Kidney epithelial cell (primary cell): ENCODE data around the gene TSHZ2. TPM values are rescaled to one million over a fixed set of nuclear protein-coding genes. Genes with fewer than 3 reads are reported as not detected.
A peak's percentile ranks its signal among the peaks of the same experiment; 100 is the strongest.

Experiments used
- DNase-seq: peaks from one replicate; pipeline ENCODE4 v3.0.0-alpha.2; 2010; ENCODE audit warnings: low read depth
- H3K27me3 ChIP-seq: 2 replicates; pipeline ENCODE4 v1.6.0; 2011; ENCODE audit warnings: low read length; ENCODE audit not compliant: control insufficient read depth, insufficient read depth
- H3K36me3 ChIP-seq: 2 replicates; pipeline ENCODE4 v1.5.1; 2011; ENCODE audit warnings: low read length; ENCODE audit not compliant: control insufficient read depth, insufficient read depth
- H3K4me3 ChIP-seq: 2 replicates; pipeline ENCODE4 v1.5.1; 2011; ENCODE audit warnings: low read depth, mild to moderate bottlenecking, control low read depth, low read length
- CTCF ChIP-seq: IDR thresholded peaks from 2 replicates; pipeline ENCODE4 v1.5.1; 2011; ENCODE audit warnings: mild to moderate bottlenecking, moderate library complexity, low read length, control low read depth, inconsistent platforms; ENCODE audit not compliant: insufficient read depth, poor library complexity, severe bottlenecking
- total RNA-seq: library from RNA; depleted of rRNA; stranded (reverse); fragments of >200 nt; gene quantifications from 2 replicates; pipeline ENCODE4 v1.2.3, GENCODE V29; 2015

The TSHZ2 gene
- total RNA-seq, 1 donor from 2014 or later, result 1.0 TPM

- no peaks in the 10 kb centered on the region for H3K27me3 ChIP-seq
- no peaks in the 10 kb centered on the region for H3K36me3 ChIP-seq
- H3K4me3 ChIP-seq, result no peak overlapping the region
- peak; percentile 91 for TF ChIP-seq CTCF
- no peak for DNase-seq
These were observed 244.9 kb downstream of the TSHZ2 start for GRCh38 chr20:53216856-53217576.

- Histone ChIP-seq H3K27me3 (no peaks in the 10 kb centered on the region), H3K36me3 (no peaks in the 10 kb centered on the region), H3K4me3 (no peak overlapping the region)
- no peak for TF ChIP-seq CTCF
- DNase-seq, result no peak
These were observed 248.5 kb downstream of the TSHZ2 start for GRCh38 chr20:53220482-53221307.

GRCh38 chr20:53221731-53222130 is 249.6 kb downstream of the TSHZ2 start:
- Histone ChIP-seq H3K36me3 (no peaks in the 10 kb centered on the region), H3K4me3 (no peak overlapping the region), H3K27me3 (no peaks in the 10 kb centered on the region)
- DNase-seq, result no peak
- no peak for TF ChIP-seq CTCF

- no peak for DNase-seq
- no peaks in the 10 kb centered on the region for H3K27me3 ChIP-seq
- no peak for TF ChIP-seq CTCF
These were observed 250.3 kb downstream of the TSHZ2 start for GRCh38 chr20:53222416-53222815.

GRCh38 chr20:53222932-53223331 is 250.8 kb downstream of the TSHZ2 start:
- H3K36me3 ChIP-seq, result no peaks in the 10 kb centered on the region

More at GRCh38 chr20:53222416-53222815, 250.3 kb downstream of the TSHZ2 start:
- no peaks in the 10 kb centered on the region for H3K36me3 ChIP-seq
- no peak overlapping the region for H3K4me3 ChIP-seq

More at GRCh38 chr20:53222932-53223331, 250.8 kb downstream of the TSHZ2 start:
- H3K27me3 ChIP-seq, result no peaks in the 10 kb centered on the region
- no peak for TF ChIP-seq CTCF
- no peak overlapping the region for H3K4me3 ChIP-seq
- no peak for DNase-seq
